Right lobe of liver (tissue), 6 donors: Measurements from ENCODE around the gene NTN1. TPM values are rescaled to one million over a fixed set of nuclear protein-coding genes. Genes with fewer than 3 reads are reported as not detected.

Experiments used
- ATAC-seq, 4 donors: fragments of 200-7000 bp; cut with Tn5 transposase; one replicate each; pipeline ENCODE4 v1.9.1; 2020; ENCODE audit warnings: mild to moderate bottlenecking in 4 of 4, moderate library complexity in 4 of 4
- DNase-seq, 3 donors: peaks; one replicate each; pipeline ENCODE4 v3.0.0-alpha.2; 2020
- H3K27ac ChIP-seq, 3 donors: fragments of 200-600 bp; one replicate each; pipeline ENCODE4 v1.8.0; 2022
- H3K27me3 ChIP-seq, 2 donors: fragments of 200-600 bp; one replicate each; pipeline ENCODE4 v1.8.0; 2022
- H3K36me3 ChIP-seq, 4 donors: fragments of 200-600 bp; sonication (generic) in 1 of 4; one replicate each; pipeline versions ENCODE4 v1.5.1 to v1.8.0; 2017 to 2022; ENCODE audit warnings: control low read depth in 1 of 4
- H3K4me1 ChIP-seq, 4 donors: fragments of 200-600 bp; sonication (generic) in 1 of 4; one replicate each; pipeline versions ENCODE4 v1.5.1 to v1.8.0; 2017 to 2022; ENCODE audit warnings: control low read depth in 1 of 4
- H3K4me3 ChIP-seq, 3 donors: fragments of 200-600 bp; one replicate each; pipeline ENCODE4 v1.8.0; 2022
- H3K9me3 ChIP-seq, 4 donors: fragments of 200-600 bp; sonication (generic) in 1 of 4; one replicate each; pipeline versions ENCODE4 v1.5.1 to v1.8.0; 2017 to 2022; ENCODE audit warnings: control low read depth in 1 of 4
- POLR2A ChIP-seq: fragments of 450-650 bp; IDR thresholded peaks from one replicate; pipeline ENCODE4 v1.6.1; 2017; ENCODE audit warnings: antibody characterized with exemption, mild to moderate bottlenecking
- WGBS: methylation state at CpG from one replicate; pipeline ENCODE4 v1.1.6; 2018; ENCODE audit warnings: low coverage, low lambda C conversion rate; ENCODE audit not compliant: insufficient coverage; ENCODE audit errors: missing lambda C conversion rate; 5-methylcytosine and 5-hydroxymethylcytosine counted together
- intact Hi-C, 2 donors: fragments of 100-400 bp; cut with DNase I; formaldehyde crosslinking; loops; one replicate each; pipeline versions ENCODE4 v1.11.2 to v1.14.1; 2022
- total RNA-seq, 6 experiments: library from RNA; depleted of rRNA in 2 of 6; stranded (reverse); fragments of >200 nt in 2 of 6; fragmentation: NEBNext Ultra II Directional in 3 of 6; extraction: Animal tissue kit (Norgen Biotek cat#: 25700) in 3 of 6; gene quantifications; one replicate each; pipeline versions ENCODE4 v1.1.0 to v1.2.4, GENCODE V29; 2016 to 2023
- TF ChIP-seq, protein P1 (sequence below), 4 donors: fragments of 200-600 bp in 3 of 4; fragments of 450-650 bp in 1 of 4; IDR thresholded peaks; one replicate each; pipeline versions ENCODE4 v1.5.1 to v1.8.0; 2016 to 2022; ENCODE audit warnings: antibody characterized with exemption in 4 of 4, mild to moderate bottlenecking in 2 of 4
- donor health status: DM: no; HTN: yes; CAD: no.
- donor health status: DM: no; HTN: no; CAD: no.
- donor health status: DM: no; HTN: no; CAD: no.
- donor health status: DM: no; HTN: yes; CAD: no.
- donor health status: DM: no; HTN: yes; CAD: no.

NTN1 gene
- total RNA-seq, 6 experiments from 2014 or later: 3.5 to 12.5 (median 8.5) TPM

GRCh38 chr17:9217151-9218056 lies 196.1 kb downstream of the NTN1 start:
- Histone ChIP-seq H3K9me3 (no peaks in the 10 kb centered on the region), H3K27me3 (no peaks in the 10 kb centered on the region), H3K4me3 (no peak overlapping the region), H3K4me1 (peaks cover 0 to 5% (median 0%) of the 10 kb centered on the region in 4 donors), H3K36me3 (no peaks in the 10 kb centered on the region), H3K27ac (no peak overlapping the region)
- no peak for DNase-seq
- peak in 2 of 4 donors; percentile 23 to 77 for ATAC-seq
- TF ChIP-seq, protein P1, sequence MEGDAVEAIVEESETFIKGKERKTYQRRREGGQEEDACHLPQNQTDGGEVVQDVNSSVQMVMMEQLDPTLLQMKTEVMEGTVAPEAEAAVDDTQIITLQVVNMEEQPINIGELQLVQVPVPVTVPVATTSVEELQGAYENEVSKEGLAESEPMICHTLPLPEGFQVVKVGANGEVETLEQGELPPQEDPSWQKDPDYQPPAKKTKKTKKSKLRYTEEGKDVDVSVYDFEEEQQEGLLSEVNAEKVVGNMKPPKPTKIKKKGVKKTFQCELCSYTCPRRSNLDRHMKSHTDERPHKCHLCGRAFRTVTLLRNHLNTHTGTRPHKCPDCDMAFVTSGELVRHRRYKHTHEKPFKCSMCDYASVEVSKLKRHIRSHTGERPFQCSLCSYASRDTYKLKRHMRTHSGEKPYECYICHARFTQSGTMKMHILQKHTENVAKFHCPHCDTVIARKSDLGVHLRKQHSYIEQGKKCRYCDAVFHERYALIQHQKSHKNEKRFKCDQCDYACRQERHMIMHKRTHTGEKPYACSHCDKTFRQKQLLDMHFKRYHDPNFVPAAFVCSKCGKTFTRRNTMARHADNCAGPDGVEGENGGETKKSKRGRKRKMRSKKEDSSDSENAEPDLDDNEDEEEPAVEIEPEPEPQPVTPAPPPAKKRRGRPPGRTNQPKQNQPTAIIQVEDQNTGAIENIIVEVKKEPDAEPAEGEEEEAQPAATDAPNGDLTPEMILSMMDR (IDR thresholded peaks at IDR 0.05): no peak
- TF ChIP-seq POLR2A: no peak
- intact Hi-C loops: no loop called here
- 37% methylated on average over 4 of the region's 5 CpGs for WGBS

- DNase-seq (peak in 1 of 3 donors; percentile 14), ATAC-seq (peak in 1 of 4 donors; percentile 9)
- Histone ChIP-seq H3K27me3 (no peaks in the 10 kb centered on the region), H3K36me3 (no peaks in the 10 kb centered on the region), H3K4me1 (peaks cover 0 to 5% (median 0%) of the 10 kb centered on the region in 4 donors), H3K9me3 (no peaks in the 10 kb centered on the region), H3K4me3 (no peak overlapping the region), H3K27ac (no peak overlapping the region)
- WGBS: 81% methylated on average over 3 of the region's 8 CpGs
- intact Hi-C loops: no loop called here
- no peak for TF ChIP-seq POLR2A
- TF ChIP-seq, protein P1 (IDR thresholded peaks at IDR 0.05): no peak
Measured at GRCh38 chr17:9218064-9218635, 196.8 kb downstream of the NTN1 start.

- peaks cover 0 to 5% (median 0%) of the 10 kb centered on the region in 4 donors for H3K4me1 ChIP-seq
- H3K27ac ChIP-seq: no peak overlapping the region
- 80% methylated on average over 2 of the region's 15 CpGs for WGBS
- H3K36me3 ChIP-seq: no peaks in the 10 kb centered on the region
- H3K27me3 ChIP-seq: no peaks in the 10 kb centered on the region
- DNase-seq (peak in 1 of 3 donors; percentile 40), ATAC-seq (no peak)
- no peak overlapping the region for H3K4me3 ChIP-seq
- H3K9me3 ChIP-seq: no peaks in the 10 kb centered on the region
- TF ChIP-seq POLR2A: no peak
- TF ChIP-seq, protein P1 (IDR thresholded peaks at IDR 0.05): no peak
- intact Hi-C loops: no loop called here
Measured at GRCh38 chr17:9218911-9219310, 197.6 kb downstream of the NTN1 start.

GRCh38 chr17:9219631-9220397 lies 198.5 kb downstream of the NTN1 start:
- intact Hi-C loops: no loop called here
- DNase-seq (peak in 1 of 3 donors; percentile 23), ATAC-seq (no peak)
- Histone ChIP-seq H3K4me1 (peaks cover 0 to 5% (median 0%) of the 10 kb centered on the region in 4 donors), H3K27ac (no peak overlapping the region), H3K9me3 (no peaks in the 10 kb centered on the region), H3K27me3 (no peaks in the 10 kb centered on the region), H3K4me3 (no peak overlapping the region), H3K36me3 (no peaks in the 10 kb centered on the region)
- 86% methylated on average over 5 of the region's 13 CpGs for WGBS
- TF ChIP-seq POLR2A: no peak
- TF ChIP-seq, protein P1 (IDR thresholded peaks at IDR 0.05): no peak
